ENCODE data around the gene SUMO3. TPM values are rescaled to one million over a fixed set of nuclear protein-coding genes. Genes with fewer than 3 reads are reported as not detected.

SUMO3 gene
- total and polyA plus RNA-seq, 3 experiments from 2014 or later, result 81.7 to 88.1 (median 85.3) TPM

GRCh38 chr21:44761747-44762208 is 56.1 kb downstream of the SUMO3 start:
- Histone ChIP-seq H3K9me3 (ENCODE audit: low read length) (no peaks in the 10 kb centered on the region), H3K4me1 (ENCODE audit: insufficient read depth, low read length) (peaks cover 20% of the 10 kb centered on the region), H3K4me3 (ENCODE audit: low read length) (no peak overlapping the region), H3K36me3 (ENCODE audit: insufficient read depth, low read length) (no peaks in the 10 kb centered on the region), H3K27ac (ENCODE audit: low read depth, low read length) (no peak overlapping the region), H3K27me3 (ENCODE audit: insufficient read depth, low read length, poor library complexity, severe bottlenecking) (no peaks in the 10 kb centered on the region)
- Mint-ChIP-seq H3K27ac (peak overlapping the region in 1 of 8 donors; percentile 17), H3K4me3 (no peak overlapping the region), H3K27me3 (no peaks in the 10 kb centered on the region), H3K36me3 (no peaks in the 10 kb centered on the region), H3K9me3 (no peaks in the 10 kb centered on the region), H3K4me1 (peaks cover 11 to 22% (median 16%) of the 10 kb centered on the region in 3 donors)
- DNase-seq, result no peak
- ChIA-PET POLR2A (no interaction called here), CTCF (interaction anchor here (1.4 to 1.8 kb wide), 2 partner anchors 32 to 251 kb away, joined by 5 read pairs; no protein-coding TSS in a partner anchor)

GRCh38 chr21:44761011-44761729 is 56.7 kb downstream of the SUMO3 start:
- no peak for DNase-seq
- Histone ChIP-seq H3K36me3 (ENCODE audit: insufficient read depth, low read length) (no peaks in the 10 kb centered on the region), H3K4me1 (ENCODE audit: insufficient read depth, low read length) (peaks cover 17% of the 10 kb centered on the region), H3K4me3 (ENCODE audit: low read length) (no peak overlapping the region), H3K9me3 (ENCODE audit: low read length) (no peaks in the 10 kb centered on the region), H3K27ac (ENCODE audit: low read depth, low read length) (no peak overlapping the region), H3K27me3 (ENCODE audit: insufficient read depth, low read length, poor library complexity, severe bottlenecking) (no peaks in the 10 kb centered on the region)
- POLR2A ChIA-PET, result no interaction called here
- CTCF ChIA-PET, result interaction anchor here (1.4 kb wide), 1 partner anchor 250 kb away, joined by 5 read pairs; no protein-coding TSS in a partner anchor
- H3K27ac Mint-ChIP-seq, result peak overlapping the region in 2 of 8 donors; percentile 12 to 17
- no peaks in the 10 kb centered on the region for H3K9me3 Mint-ChIP-seq
- H3K36me3 Mint-ChIP-seq, result no peaks in the 10 kb centered on the region
- peaks cover 11 to 16% (median 14%) of the 10 kb centered on the region in 3 donors for H3K4me1 Mint-ChIP-seq
- no peaks in the 10 kb centered on the region for H3K27me3 Mint-ChIP-seq
- peak overlapping the region in 1 of 7 donors; percentile 59 for H3K4me3 Mint-ChIP-seq

GRCh38 chr21:44760376-44760775 is 57.5 kb downstream of the SUMO3 start:
- Histone ChIP-seq H3K4me1 (ENCODE audit: insufficient read depth, low read length) (peaks cover 9% of the 10 kb centered on the region), H3K27ac (ENCODE audit: low read depth, low read length) (no peak overlapping the region), H3K36me3 (ENCODE audit: insufficient read depth, low read length) (no peaks in the 10 kb centered on the region), H3K27me3 (ENCODE audit: insufficient read depth, low read length, poor library complexity, severe bottlenecking) (no peaks in the 10 kb centered on the region), H3K9me3 (ENCODE audit: low read length) (no peaks in the 10 kb centered on the region), H3K4me3 (ENCODE audit: low read length) (no peak overlapping the region)
- Mint-ChIP-seq H3K9me3 (no peaks in the 10 kb centered on the region), H3K4me1 (peaks cover 5 to 9% (median 8%) of the 10 kb centered on the region in 3 donors), H3K36me3 (no peaks in the 10 kb centered on the region), H3K27ac (no peak overlapping the region), H3K27me3 (no peaks in the 10 kb centered on the region), H3K4me3 (no peak overlapping the region)
- DNase-seq, result peak in 1 of 5 donors; percentile 30
- ChIA-PET CTCF (interaction anchor here (1.4 kb wide), 1 partner anchor 250 kb away, joined by 5 read pairs; no protein-coding TSS in a partner anchor), POLR2A (no interaction called here)

GRCh38 chr21:44759628-44760285 is 58.1 kb downstream of the SUMO3 start:
- Histone ChIP-seq H3K9me3 (ENCODE audit: low read length) (no peaks in the 10 kb centered on the region), H3K4me3 (ENCODE audit: low read length) (no peak overlapping the region), H3K27me3 (ENCODE audit: insufficient read depth, low read length, poor library complexity, severe bottlenecking) (no peaks in the 10 kb centered on the region), H3K36me3 (ENCODE audit: insufficient read depth, low read length) (no peaks in the 10 kb centered on the region), H3K27ac (ENCODE audit: low read depth, low read length) (no peak overlapping the region), H3K4me1 (ENCODE audit: insufficient read depth, low read length) (peaks cover 3% of the 10 kb centered on the region)
- Mint-ChIP-seq H3K27me3 (no peaks in the 10 kb centered on the region), H3K36me3 (no peaks in the 10 kb centered on the region), H3K27ac (no peak overlapping the region), H3K9me3 (no peaks in the 10 kb centered on the region), H3K4me3 (no peak overlapping the region), H3K4me1 (peaks cover 0 to 3% (median 3%) of the 10 kb centered on the region in 3 donors)
- POLR2A ChIA-PET, result no interaction called here
- CTCF ChIA-PET, result no interaction called here
- peak in 1 of 5 donors; percentile 20 for DNase-seq

- Histone ChIP-seq H3K27ac (ENCODE audit: low read depth, low read length) (no peak overlapping the region), H3K36me3 (ENCODE audit: insufficient read depth, low read length) (no peaks in the 10 kb centered on the region), H3K9me3 (ENCODE audit: low read length) (no peaks in the 10 kb centered on the region), H3K4me1 (ENCODE audit: insufficient read depth, low read length) (no peaks in the 10 kb centered on the region), H3K4me3 (ENCODE audit: low read length) (no peak overlapping the region), H3K27me3 (ENCODE audit: insufficient read depth, low read length, poor library complexity, severe bottlenecking) (no peaks in the 10 kb centered on the region)
- no peaks in the 10 kb centered on the region for H3K27me3 Mint-ChIP-seq
- no peak overlapping the region for H3K4me3 Mint-ChIP-seq
- H3K36me3 Mint-ChIP-seq, result no peaks in the 10 kb centered on the region
- peak in 1 of 5 donors; percentile 16 for DNase-seq
- CTCF ChIA-PET, result no interaction called here
- H3K4me1 Mint-ChIP-seq, result peaks cover 0 to 3% (median 3%) of the 10 kb centered on the region in 3 donors
- POLR2A ChIA-PET, result interaction anchor here (0.6 kb wide), 1 partner anchor 1078 kb away, joined by 5 read pairs; no protein-coding TSS in a partner anchor
- H3K27ac Mint-ChIP-seq, result no peak overlapping the region
- H3K9me3 Mint-ChIP-seq, result no peaks in the 10 kb centered on the region
Observed at GRCh38 chr21:44758781-44759627, 58.9 kb downstream of the SUMO3 start.

- POLR2A ChIA-PET, result interaction anchor here (0.6 kb wide), 1 partner anchor 1077 kb away, joined by 5 read pairs; no protein-coding TSS in a partner anchor
- Mint-ChIP-seq H3K36me3 (no peaks in the 10 kb centered on the region), H3K27ac (peak overlapping the region in 1 of 8 donors; percentile 68), H3K4me1 (peaks cover 0 to 3% (median 3%) of the 10 kb centered on the region in 3 donors), H3K4me3 (no peak overlapping the region), H3K9me3 (no peaks in the 10 kb centered on the region), H3K27me3 (no peaks in the 10 kb centered on the region)
- Histone ChIP-seq H3K9me3 (ENCODE audit: low read length) (no peaks in the 10 kb centered on the region), H3K4me3 (ENCODE audit: low read length) (no peak overlapping the region), H3K4me1 (ENCODE audit: insufficient read depth, low read length) (no peaks in the 10 kb centered on the region), H3K36me3 (ENCODE audit: insufficient read depth, low read length) (no peaks in the 10 kb centered on the region), H3K27me3 (ENCODE audit: insufficient read depth, low read length, poor library complexity, severe bottlenecking) (no peaks in the 10 kb centered on the region), H3K27ac (ENCODE audit: low read depth, low read length) (no peak overlapping the region)
- DNase-seq, result peak in 1 of 5 donors; percentile 23
- CTCF ChIA-PET, result no interaction called here
Observed at GRCh38 chr21:44758141-44758561, 59.7 kb downstream of the SUMO3 start.

GRCh38 chr21:44757731-44758130 is 60.1 kb downstream of the SUMO3 start:
- no peaks in the 10 kb centered on the region for H3K9me3 Mint-ChIP-seq
- Histone ChIP-seq H3K4me1 (ENCODE audit: insufficient read depth, low read length) (no peaks in the 10 kb centered on the region), H3K27me3 (ENCODE audit: insufficient read depth, low read length, poor library complexity, severe bottlenecking) (no peaks in the 10 kb centered on the region), H3K36me3 (ENCODE audit: insufficient read depth, low read length) (no peaks in the 10 kb centered on the region), H3K27ac (ENCODE audit: low read depth, low read length) (no peak overlapping the region), H3K9me3 (ENCODE audit: low read length) (no peaks in the 10 kb centered on the region), H3K4me3 (ENCODE audit: low read length) (no peak overlapping the region)
- H3K27me3 Mint-ChIP-seq, result no peaks in the 10 kb centered on the region
- no peak overlapping the region for H3K4me3 Mint-ChIP-seq
- ChIA-PET CTCF (no interaction called here), POLR2A (no interaction called here)
- no peak for DNase-seq
- peak overlapping the region in 1 of 8 donors; percentile 68 for H3K27ac Mint-ChIP-seq
- no peaks in the 10 kb centered on the region for H3K36me3 Mint-ChIP-seq
- peaks cover 0 to 3% (median 3%) of the 10 kb centered on the region in 3 donors for H3K4me1 Mint-ChIP-seq
